ENCODE results near the gene KLHDC3. TPM values are rescaled to one million over a fixed set of nuclear protein-coding genes. Genes with fewer than 3 reads are reported as not detected.
A peak's percentile ranks its signal among the peaks of the same experiment; 100 is the strongest.

Gene KLHDC3
- total and polyA plus RNA-seq, 2 of the 13 experiments (the other 11 are each of a cell fraction or from before 2014, with no cell fraction given), result 78.3 to 91.5 TPM

- TF ChIP-seq FIP1L1 (IDR thresholded peaks at IDR 0.05; ENCODE audit: borderline replicate concordance, insufficient read depth, low read depth, low read length) (no peak), ZNF605 (CRISPR knock-in tag; IDR thresholded peaks at IDR 0.05) (0 out of 2 replicates have a peak, but pooled peaks have one; percentile 60), KDM2A (CRISPR knock-in tag; IDR thresholded peaks at IDR 0.05; ENCODE audit: borderline replicate concordance, low read depth) (peak; percentile 100), GTF3A (CRISPR knock-in tag; conservative IDR thresholded peaks at IDR 0.05) (no peak), BCL6 (CRISPR knock-in tag; IDR thresholded peaks at IDR 0.05) (no peak), CHD4 (IDR thresholded peaks at IDR 0.05; ENCODE audit: borderline replicate concordance, low read length) (no peak), ZBTB40 (IDR thresholded peaks at IDR 0.05) (no peak), ZBTB40 (CRISPR knock-in tag; IDR thresholded peaks at IDR 0.05) (peak; percentile 75), ZNF264 (CRISPR knock-in tag; IDR thresholded peaks at IDR 0.05) (no peak), TFAP4 (IDR thresholded peaks at IDR 0.05; ENCODE audit: borderline replicate concordance, low read depth) (peak; percentile 88; the same call in 1 of the 2 replicates), ZNF589 (CRISPR knock-in tag; conservative IDR thresholded peaks at IDR 0.05) (0 out of 2 replicates have a peak, but pooled peaks have one; percentile 49), MAFK (conservative IDR thresholded peaks at IDR 0.05 in 1 of 2, IDR thresholded peaks at IDR 0.05 in 1 of 2; ENCODE audit: low read length in 2 of 2) (no peak), MAZ (IDR thresholded peaks at IDR 0.05; ENCODE audit: borderline replicate concordance, low read depth, low read length) (no peak), MAZ (CRISPR knock-in tag; IDR thresholded peaks at IDR 0.05; ENCODE audit: low read depth) (peak; percentile 48; the same call in 1 of the 2 replicates), RORA (CRISPR knock-in tag; IDR thresholded peaks at IDR 0.05) (no peak), ZFP36 (IDR thresholded peaks at IDR 0.05; ENCODE audit: borderline replicate concordance, low read depth, low read length, partially characterized antibody) (no peak), HNF1B (CRISPR knock-in tag; IDR thresholded peaks at IDR 0.05) (peak; percentile 74), SMAD9 (CRISPR knock-in tag; IDR thresholded peaks at IDR 0.05) (0 out of 2 replicates have a peak, but pooled peaks have one; percentile 53)
Observed at GRCh38 chr6:43021270-43022047, 7.4 kb downstream of the KLHDC3 start, which contains the start of gene RRP36 (continued).
